SU-DHL-6 (cell line): ENCODE measurements around the gene PTPN14.

Experiments used
- EZH2phosphoT487 ChIP-seq: fragments of 200-600 bp; sonication (generic), shearing (Covaris generic); conservative IDR thresholded peaks from 2 replicates; pipeline ENCODE4 v1.6.1; 2018; ENCODE audit warnings: mild to moderate bottlenecking, antibody characterized with exemption, low read length, moderate library complexity, mixed read lengths
- TF ChIP-seq, protein P1 (sequence below): fragments of 200-600 bp; sonication (generic); IDR thresholded peaks from one replicate; pipeline ENCODE4 v1.5.1; 2017; ENCODE audit warnings: antibody characterized with exemption, mild to moderate bottlenecking, low read length, moderate library complexity; ENCODE audit not compliant: insufficient read depth, poor library complexity, severe bottlenecking

- TF ChIP-seq, protein P1, sequence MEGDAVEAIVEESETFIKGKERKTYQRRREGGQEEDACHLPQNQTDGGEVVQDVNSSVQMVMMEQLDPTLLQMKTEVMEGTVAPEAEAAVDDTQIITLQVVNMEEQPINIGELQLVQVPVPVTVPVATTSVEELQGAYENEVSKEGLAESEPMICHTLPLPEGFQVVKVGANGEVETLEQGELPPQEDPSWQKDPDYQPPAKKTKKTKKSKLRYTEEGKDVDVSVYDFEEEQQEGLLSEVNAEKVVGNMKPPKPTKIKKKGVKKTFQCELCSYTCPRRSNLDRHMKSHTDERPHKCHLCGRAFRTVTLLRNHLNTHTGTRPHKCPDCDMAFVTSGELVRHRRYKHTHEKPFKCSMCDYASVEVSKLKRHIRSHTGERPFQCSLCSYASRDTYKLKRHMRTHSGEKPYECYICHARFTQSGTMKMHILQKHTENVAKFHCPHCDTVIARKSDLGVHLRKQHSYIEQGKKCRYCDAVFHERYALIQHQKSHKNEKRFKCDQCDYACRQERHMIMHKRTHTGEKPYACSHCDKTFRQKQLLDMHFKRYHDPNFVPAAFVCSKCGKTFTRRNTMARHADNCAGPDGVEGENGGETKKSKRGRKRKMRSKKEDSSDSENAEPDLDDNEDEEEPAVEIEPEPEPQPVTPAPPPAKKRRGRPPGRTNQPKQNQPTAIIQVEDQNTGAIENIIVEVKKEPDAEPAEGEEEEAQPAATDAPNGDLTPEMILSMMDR: no peak
- TF ChIP-seq EZH2phosphoT487: no peak
These were observed 22.2 kb upstream of the PTPN14 start for GRCh38 chr1:214573386-214574318.
